Forelimb muscle (tissue), 1 donor: ENCODE data around the gene NAT8L. TPM values are rescaled to one million over a fixed set of nuclear protein-coding genes. Genes with fewer than 3 reads are reported as not detected.
"Not testable (repeated sequence)": the region's sequence is repeated elsewhere in the genome, so short reads cannot be mapped to it uniquely, and the experiment has no call there.

Source experiments
- DNase-seq: peaks from one replicate; pipeline ENCODE4 v3.0.0-alpha.2; 2013; ENCODE audit warnings: low read depth
- polyA plus RNA-seq: library from polyadenylated mRNA; unstranded; fragments of 120-200 nt; gene quantifications from one replicate; pipeline ENCODE4 v1.2.1, GENCODE V29; 2013; ENCODE audit not compliant: insufficient read length

The NAT8L gene, protein sequence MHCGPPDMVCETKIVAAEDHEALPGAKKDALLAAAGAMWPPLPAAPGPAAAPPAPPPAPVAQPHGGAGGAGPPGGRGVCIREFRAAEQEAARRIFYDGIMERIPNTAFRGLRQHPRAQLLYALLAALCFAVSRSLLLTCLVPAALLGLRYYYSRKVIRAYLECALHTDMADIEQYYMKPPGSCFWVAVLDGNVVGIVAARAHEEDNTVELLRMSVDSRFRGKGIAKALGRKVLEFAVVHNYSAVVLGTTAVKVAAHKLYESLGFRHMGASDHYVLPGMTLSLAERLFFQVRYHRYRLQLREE
- polyA plus RNA-seq: 4.3 TPM

DNA sequence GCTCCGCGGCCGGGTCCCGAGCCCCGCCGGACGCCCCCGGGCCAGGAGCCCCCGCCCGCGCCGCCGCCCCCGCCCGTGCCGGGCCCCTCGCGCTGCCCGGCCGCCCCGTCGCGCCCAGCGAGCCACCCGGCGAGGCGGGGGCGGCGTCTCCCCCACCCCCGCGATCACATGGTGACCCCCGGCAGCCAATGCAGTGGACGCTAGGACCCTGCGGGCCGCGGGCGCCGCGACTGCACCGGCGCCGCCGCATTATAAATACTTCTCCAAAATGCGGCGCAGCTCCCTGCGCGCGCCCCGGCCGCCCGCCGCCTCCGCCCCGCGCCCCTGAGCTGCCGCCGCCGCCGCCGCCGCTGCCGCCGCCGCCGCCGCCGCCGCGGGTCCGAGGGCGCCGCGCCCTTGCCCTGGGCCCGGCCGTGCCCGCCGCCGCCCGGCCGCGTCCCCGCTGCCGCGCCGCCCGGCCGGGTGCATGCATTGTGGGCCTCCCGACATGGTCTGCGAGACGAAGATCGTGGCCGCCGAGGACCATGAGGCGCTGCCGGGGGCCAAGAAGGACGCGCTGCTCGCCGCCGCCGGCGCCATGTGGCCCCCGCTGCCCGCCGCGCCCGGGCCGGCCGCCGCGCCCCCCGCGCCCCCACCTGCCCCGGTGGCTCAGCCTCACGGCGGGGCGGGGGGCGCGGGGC is at the start of gene NAT8L:
Gene NAT8L, plus strand, starts transcription at position 282 of the 680 bp plus-strand sequence. Its CDS starts 185 bp downstream, at position 467.
- no peak for DNase-seq

DNA sequence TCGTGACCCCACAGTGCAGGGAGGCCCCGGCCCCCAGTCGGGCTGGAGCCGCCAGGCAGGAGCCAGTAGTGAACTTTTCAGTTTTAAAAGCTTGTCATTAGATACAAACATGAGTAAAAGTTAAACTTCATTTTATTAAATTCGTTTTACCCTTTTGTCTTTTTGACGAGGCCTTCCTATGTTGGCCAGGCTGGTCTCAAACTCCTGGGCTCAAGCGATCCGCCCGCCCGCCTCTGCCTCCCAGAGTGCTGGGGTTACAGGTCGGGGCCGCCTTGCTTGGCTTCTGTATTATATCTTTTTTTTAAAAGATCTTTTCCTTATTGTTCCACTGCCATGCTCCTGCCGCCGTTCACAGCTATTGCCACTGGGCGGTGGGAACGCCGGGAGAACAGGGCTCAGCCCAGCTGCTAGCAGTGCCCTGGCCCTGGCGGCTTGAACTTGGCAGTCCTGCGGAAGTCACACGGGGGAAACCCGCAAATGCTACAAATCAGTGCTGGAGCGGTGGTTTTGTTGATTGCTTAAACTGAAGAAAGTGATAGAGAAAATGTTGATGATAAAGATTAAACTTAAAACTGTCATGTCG is 49.4 kb upstream of the NAT8L start:
- DNase-seq: no peak

DNA sequence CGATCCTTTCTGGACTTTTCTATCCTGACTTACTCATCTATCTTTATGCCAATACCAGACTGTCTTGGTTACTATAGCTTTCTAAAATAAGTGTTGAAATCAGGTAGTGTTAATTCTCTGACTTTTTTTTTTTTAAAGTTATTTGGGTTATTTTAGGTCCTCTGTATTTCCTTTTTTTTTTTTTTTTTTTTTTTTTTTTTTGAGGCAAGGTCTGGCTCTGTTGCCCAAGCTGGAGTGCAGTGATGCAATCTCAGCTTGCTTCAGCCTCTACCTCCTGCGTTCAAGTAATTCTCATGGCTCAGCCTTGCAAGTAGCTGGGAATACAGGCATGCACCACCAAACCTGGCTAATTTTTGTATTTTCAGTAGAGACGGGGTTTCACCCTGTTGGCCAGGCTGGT is 47.5 kb upstream of the NAT8L start:
- DNase-seq: no peak

DNA sequence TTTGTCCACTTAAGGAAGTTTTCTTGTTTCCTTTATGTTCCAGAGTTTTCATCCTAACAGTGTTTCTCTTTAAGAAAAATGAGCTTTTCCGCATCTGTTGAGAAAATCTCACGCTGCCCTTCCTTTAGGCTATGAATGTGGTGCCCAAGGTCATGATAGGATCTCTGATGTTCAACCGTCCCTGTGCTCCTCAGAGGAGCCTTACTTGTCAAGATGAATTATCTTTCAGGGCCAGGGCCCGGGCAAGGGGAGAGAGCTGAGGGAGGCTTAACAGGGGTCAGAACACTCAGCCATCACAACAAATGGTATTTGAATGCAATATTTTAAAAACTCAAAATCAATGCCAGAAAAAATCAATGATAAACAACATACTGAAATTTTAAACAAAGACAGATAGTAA is 44.1 kb upstream of the NAT8L start:
- DNase-seq: no peak

DNA sequence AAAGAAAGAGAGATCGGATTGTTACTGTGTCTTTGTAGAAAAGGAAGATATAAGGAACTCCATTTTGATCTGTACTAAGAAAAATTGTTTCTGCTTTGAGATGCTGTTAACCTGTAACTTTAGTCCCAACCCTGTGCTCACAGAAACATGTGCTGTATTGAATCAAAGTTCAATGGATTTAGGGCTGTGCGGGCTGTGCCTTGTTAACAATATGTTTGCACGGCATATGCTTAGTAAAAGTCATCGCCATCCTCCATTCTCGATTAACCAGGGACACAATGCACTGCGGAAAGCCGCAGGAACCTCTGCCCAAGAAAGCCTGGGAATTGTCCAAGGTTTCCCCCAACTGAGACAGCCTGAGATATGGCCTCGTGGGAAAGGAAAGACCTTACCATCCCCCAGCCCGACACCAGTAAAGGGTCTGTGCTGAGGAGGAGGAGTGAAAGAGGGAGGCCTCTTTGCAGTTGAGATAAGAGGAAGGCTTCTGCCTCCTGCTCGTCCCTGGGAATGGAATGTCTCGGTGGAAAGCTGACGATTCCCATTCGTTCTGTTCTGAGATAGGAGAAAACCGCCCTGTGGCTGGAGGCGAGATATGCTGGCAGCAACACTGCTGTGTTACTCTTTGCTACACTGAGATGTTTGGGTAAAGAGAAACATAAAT is 37.6 kb upstream of the NAT8L start:
- DNase-seq: not testable (repeated sequence)

DNA sequence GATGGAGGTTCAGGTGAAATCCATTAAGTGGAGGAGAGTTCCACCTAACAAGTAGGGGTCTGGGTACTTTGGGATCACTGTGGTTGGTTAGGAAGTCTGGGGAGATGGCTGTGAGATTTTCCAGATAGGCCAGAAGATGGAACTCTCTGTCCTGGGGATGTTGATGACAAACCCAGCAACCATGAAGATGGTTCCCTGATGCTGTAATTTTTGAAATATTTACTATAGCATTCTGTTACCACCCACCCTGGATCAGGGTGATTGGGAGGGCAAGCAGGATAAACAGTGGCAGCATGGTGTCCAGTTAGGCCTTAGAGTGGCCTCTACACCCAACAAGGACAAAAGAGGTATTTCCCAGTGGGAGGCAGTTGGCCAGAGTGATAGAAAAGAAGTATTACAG is 34.4 kb upstream of the NAT8L start:
- DNase-seq: no peak

DNA sequence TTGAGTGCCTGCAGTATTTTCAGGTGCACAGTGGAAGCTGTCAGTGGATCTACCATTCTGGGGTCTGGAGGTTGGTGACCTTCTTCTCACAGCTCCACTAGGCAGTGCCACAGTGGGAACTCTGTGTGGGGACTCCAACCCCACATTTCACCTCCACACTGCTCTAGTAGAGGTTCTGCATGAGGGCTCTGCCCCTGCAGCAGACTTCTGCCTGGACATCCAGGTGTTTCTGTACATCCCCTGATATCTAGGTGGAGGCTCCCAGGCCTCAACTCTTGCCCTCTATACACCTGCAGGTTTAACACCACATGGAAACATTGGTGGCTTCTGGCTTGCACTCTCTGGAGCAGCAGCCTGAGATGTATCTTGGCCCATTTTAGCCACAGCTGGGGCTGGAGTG is 33.3 kb upstream of the NAT8L start:
- DNase-seq: no peak

DNA sequence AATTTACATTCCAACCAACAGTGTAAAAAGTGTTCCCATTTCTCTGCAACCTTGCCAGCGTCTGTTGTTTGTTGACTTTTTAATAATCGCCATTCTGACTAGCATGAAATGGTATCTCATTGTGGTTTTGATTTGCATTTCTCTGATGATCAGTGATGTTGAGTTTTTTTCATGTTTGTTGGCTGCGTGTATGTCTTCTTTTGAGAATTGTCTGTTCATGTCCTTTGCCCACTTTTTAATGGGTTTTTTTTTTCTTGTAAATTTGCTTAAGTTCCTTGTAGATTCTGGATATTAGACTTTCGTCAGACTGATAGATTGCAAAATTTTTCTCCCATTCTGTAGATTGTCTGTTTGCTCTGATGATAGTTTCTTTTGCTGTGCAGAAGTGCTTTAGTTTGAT is 32.0 kb upstream of the NAT8L start:
- not testable (repeated sequence) for DNase-seq

DNA sequence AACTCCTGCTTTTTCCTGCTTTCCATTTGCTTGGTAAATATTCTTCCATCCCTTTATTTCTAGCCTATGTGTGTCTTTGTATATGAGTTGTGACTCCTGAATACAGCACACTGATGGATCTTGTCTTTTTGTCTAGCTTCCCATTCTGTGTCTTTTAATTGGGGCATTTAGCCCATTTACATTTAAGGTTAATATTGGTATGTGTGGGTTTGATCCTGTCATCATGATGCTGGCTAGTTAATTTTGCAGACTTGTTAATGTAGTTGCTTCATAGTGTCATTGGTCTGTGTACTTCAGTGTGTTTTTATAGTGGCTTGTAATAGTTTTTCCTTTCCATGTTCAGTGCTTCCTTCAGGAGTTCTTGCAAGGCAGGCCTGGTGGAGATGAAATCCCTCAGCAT is 28.0 kb upstream of the NAT8L start:
- not testable (repeated sequence) for DNase-seq

DNA sequence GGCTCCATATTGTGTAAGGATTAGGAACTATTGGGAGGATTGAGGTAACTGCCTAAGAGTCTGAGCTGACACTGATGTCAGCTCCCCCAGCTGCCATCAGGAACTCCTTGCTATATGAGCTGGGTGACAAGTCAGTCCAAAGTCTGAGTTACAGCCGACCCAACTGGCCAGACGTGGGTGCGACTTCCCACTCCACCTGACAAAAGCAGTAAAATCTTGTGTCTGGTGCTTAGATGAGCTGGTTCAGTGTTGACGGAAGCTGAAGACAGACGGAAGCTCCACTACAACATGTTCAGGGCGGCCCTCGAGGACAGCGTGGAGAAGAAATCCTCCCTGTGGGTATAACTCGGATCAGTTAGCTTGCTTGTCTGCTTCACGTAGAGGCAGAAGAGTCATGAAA is 22.8 kb upstream of the NAT8L start:
- no peak for DNase-seq

DNA sequence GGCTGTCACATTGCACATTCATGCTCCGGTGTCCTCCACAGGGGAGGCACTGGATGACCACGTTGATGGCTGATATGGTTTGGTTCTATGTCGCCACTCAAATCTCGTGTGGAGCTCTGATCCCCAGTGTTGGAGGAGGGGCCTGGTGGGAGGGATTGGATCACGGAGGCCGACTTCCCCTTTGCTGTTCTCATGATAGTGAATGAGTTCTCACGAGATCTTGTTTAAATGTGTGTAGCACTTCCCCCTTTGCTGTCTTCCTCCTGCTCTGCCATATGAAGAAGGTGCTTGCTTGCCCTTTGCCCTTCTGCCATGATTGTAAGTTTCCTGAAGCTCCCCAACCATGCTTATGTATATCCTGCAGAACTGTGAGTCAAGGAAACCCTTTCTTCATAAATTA is 22.3 kb upstream of the NAT8L start:
- DNase-seq: no peak

DNA sequence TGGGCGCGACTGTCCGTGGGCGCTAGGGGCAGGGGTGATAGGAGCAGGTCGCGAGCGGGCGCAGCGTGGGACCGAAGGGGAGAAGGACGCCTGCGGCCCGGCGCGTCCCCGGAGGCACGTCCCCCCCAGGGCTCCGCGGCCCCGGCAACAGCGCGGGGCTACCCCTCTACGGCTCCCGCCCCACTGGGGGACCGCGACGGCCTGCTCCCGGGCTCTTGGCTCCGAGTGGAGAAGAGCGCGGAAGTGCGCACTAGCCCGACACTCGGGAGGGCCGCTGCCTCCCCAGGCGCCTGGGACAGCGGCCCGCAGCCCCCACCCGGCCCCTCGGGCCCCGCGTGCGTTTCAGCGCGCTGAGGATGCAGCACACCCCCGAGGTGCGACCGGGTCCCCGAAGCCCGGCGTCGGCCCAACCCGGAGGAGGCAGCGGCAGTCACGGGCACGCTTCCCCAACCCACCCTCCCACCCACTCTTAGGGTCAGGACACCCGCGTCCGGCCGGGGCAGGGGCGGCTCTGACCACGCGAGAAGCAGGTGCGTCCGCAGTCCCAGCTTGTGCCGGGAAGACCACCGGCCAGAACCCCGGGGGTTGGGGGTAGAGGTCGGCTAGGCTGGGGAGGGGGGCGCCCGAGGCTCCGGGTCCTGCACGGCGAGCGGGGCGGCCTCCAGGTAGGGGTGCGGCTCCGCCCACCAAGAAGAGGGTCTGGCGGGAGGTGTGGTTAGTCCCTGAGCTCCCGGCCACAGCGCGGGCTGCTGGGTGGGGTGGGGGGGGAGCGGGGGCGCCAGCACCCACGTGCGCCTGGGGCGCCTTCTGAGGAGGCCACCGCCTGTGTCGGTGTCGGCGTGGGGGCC is 18.5 kb upstream of the NAT8L start:
- no peak for DNase-seq

DNA sequence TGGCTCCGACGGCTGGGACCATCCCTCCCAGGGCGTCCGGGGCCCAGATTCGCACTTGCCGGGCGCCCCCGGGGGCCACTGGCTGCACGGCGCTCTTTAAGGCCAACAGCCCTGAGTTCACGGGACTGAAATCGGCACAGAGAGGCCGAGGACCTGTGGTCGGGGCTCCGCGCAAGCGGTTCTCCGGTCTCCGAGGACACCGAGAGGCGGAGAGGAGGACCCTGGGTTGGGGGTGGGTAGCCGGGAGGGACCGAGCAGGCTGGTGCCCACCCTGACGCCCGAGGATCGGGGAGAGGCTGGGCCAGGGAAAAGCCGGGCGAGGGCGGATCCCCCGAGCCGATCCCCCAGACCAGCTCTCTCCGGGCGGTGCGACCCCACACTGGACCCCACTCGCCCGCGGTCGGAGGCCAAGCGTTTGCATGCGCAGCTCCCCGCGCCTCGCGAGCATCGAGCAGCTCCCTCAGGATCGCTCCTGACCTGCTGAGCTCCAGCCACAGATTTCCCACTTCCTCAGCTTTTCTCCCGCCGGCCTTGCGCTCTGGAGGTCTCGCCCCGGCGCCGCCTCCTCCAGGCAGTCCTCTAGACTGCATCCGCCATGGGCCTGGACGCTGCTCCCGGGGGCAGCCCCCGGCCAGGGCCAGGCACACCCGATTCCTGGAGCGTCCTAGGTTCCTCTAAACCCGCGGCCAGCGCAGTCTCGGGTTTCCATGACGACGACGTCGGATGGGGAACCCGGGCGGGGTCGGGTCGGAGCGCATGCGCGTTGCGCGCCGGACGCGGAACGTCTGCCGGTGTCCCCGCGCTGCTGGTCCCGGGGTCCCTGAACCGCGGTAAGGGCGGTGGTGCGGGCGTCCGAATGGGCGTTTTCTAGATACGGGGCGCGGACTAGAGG is 17.6 kb upstream of the NAT8L start:
- peak; percentile 35 for DNase-seq

DNA sequence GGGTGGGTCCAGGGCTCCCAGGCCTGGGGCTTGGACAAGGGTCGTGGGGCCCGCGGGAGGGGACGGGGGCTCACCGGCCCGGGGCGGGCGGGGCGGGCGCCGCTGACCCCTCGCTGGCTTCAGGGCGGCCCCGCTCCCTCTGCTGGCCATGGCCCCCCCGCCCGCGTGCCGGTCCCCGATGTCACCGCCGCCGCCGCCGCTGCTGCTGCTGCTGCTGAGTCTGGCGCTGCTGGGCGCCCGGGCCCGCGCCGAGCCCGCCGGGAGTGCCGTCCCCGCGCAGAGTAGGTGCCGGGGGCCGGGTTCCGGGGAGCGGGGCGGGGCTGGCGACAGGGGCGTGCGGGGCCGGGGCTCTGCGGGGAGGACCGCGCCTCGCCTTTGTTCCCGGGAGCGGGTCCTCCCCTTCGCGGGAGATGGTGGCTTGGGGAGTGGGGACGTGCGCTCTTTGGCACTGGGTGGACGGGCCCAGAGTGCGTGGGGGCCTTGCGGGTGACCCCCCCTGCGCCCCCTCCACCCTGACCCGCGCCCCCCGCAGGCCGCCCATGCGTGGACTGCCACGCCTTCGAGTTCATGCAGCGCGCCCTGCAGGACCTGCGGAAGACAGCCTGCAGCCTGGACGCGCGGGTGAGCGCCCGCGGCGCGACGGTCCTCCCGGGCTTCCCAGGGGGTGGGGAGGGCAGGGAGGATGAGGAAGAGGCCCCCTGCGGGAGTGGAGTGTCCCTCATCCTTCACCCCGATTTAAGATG is 16.8 kb upstream of the NAT8L start:
- no peak for DNase-seq

DNA sequence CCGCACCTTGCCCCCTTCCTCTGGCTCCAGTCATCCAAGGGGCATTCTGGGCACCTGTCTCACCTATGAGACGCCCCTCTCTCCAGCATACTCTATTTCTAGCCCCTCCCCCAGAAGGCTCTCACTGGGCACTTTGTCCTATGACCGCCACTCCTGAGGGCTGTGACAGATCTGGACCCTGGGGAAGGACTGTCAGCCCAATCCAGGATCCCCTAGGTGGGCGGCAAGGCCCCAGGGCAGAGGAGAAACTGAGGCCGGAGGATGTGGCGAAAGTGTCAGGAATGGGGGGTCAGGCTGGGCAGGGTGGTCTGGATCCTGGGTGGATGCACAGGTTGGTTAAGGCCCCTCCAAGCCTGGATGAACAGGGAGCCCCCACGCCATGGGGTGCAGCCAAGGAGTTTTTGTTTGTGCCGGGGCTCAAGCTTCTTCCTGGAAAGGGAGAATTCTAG is 16.2 kb upstream of the NAT8L start:
- DNase-seq: no peak

DNA sequence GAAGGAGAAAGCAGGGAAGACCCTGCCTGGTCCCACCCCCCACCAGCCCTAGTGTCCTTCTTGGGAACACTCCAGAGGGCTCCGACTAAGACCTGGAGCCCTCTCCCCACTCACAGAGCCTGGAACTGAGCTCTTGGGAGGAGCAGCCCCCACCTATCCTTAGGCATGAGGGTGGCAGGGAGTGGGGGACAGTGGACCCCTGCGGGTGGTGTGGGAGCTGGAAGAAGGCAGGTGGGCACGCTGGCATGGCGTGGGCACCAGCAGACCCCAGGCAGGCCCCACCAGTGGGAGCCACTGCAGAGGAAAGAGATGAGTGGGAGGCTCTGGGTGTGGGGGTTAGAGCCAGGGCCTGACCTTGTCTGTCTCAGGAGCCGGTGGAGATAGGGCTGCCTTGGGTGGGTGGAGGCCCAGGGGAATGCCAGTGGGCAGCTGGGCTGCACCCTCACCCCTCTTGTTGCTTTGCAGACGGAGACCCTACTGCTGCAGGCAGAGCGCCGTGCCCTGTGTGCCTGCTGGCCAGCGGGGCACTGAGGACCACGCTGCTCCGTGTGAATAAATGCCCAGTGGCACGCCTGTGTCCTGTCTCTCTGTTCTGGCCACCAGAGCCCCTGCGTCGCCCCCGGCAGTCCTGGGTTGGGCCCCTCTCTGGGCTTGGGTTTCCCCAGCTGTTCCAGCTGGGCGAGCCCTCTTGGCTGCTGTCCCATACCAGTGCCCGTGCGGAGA is 15.6 kb upstream of the NAT8L start:
- DNase-seq: no peak

DNA sequence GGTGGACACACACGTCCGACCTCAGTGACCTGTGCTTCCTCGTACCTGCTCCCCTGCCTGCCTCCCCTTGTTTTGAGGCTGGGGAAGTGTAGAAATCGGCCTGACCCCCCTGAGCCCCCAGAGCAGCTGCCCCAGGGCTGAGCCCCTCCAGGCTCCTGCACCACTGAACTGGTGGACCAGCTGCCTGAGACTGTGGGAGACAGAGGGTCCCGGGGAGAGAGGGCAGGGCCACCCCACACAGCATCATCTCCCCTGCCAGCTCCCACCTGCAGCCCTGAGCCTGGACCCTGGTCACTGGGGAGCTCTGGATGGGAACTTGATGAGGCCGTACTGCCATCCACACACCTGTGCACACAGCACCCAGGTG is 15.0 kb upstream of the NAT8L start:
- DNase-seq: no peak

DNA sequence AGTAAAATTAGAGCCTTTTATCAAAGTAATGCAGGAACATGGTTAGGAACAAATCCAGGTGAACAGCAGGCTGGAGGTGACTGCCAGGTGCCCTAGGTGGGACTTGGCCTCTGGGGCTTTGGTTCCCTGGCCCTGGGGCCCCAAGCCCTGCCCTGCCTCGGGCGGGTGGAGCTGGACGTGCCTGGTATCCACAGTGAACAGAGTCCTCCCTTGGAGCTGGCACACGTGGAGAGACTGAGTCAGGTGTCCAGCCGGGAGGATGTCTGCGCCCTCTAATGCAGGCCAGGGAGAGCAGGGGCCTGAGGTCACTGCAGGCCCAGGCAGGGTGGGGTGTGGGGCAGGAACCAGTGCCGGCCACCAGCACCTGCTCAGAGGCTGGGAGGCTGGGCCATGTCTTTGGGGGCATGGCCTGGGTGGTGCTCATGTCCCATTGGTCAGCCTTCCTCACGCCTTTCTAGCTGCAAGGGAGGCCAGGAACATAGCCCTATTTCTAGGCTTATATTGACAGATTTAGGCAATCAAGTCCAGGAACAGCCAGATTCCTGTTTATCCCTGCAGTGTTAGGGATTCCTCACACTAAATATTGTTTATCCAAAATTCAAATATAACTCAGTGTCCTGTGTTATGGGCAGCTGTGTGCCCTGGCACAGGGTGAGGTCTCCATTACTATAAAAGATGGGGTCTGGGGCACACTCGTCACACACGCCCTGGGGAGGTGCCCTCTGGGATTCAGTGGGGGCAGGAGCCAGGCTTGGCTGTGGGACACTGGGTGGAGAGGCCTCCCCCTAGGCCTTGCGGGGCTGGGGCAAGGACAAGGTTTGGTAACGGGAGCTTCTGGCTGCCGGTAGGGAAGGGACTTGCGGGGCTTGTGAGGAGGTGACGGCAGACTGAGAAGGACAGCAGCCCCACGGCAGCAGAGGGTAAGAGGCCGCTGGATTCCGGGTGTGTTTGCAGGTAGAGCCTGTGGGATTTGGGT is 14.3 kb upstream of the NAT8L start:
- no peak for DNase-seq
